HG03045 (cell line): Measurements from ENCODE around the gene CIRBP.

Source experiments
- ATAC-seq: cut with Tn5 transposase; IDR thresholded peaks from one replicate; pipeline ENCODE4 v1.9.1; 2021; ENCODE audit warnings: mild to moderate bottlenecking, moderate library complexity; ENCODE audit not compliant: unreplicated experiment

The CIRBP gene

GRCh38 chr19:1269065-1269477, at the start of gene CIRBP:
Gene CIRBP (plus strand): TSS chr19:1269332. CDS start chr19:1270934, 1,602 bp downstream.
- peak; percentile 50 for ATAC-seq

- ATAC-seq = no peak
Measured at GRCh38 chr19:1219786-1220476, 49.2 kb upstream of the CIRBP start.

- no peak for ATAC-seq
Measured at GRCh38 chr19:1220477-1220930, 48.6 kb upstream of the CIRBP start.

- ATAC-seq = no peak
Measured at GRCh38 chr19:1220976-1221903, 47.9 kb upstream of the CIRBP start.

- no peak for ATAC-seq
Measured at GRCh38 chr19:1221904-1222255, 47.3 kb upstream of the CIRBP start.

- no peak for ATAC-seq
Measured at GRCh38 chr19:1222394-1222793, 46.7 kb upstream of the CIRBP start.

- ATAC-seq = no peak
Measured at GRCh38 chr19:1223018-1223855, 45.9 kb upstream of the CIRBP start.

- ATAC-seq = no peak
Measured at GRCh38 chr19:1224047-1224825, 44.9 kb upstream of the CIRBP start.

- no peak for ATAC-seq
Measured at GRCh38 chr19:1224847-1225246, 44.3 kb upstream of the CIRBP start.

- ATAC-seq = no peak
Measured at GRCh38 chr19:1225440-1226226, 43.5 kb upstream of the CIRBP start.

GRCh38 chr19:1226227-1226518, 43.0 kb upstream of the CIRBP start:
- ATAC-seq = no peak

- ATAC-seq = no peak
Measured at GRCh38 chr19:1226522-1227303, 42.4 kb upstream of the CIRBP start.

- ATAC-seq = no peak
Measured at GRCh38 chr19:1227304-1228054, 41.7 kb upstream of the CIRBP start.

- ATAC-seq = no peak
Measured at GRCh38 chr19:1228161-1228957, 40.8 kb upstream of the CIRBP start.

GRCh38 chr19:1229056-1229923, 39.8 kb upstream of the CIRBP start:
- ATAC-seq = no peak

GRCh38 chr19:1229924-1230782, 39.0 kb upstream of the CIRBP start:
- no peak for ATAC-seq
